C4-2B (cell line): ENCODE data around the gene GPD1.

Experiments used
- H3K27ac ChIP-seq: fragments of 450-650 bp; 2 replicates; pipeline ENCODE4 v1.5.1; 2017
- ZFX ChIP-seq: fragments of 450-650 bp; IDR thresholded peaks from 2 replicates; pipeline ENCODE4 v1.6.1; 2017
- TF ChIP-seq, protein P1 (sequence below): fragments of 450-650 bp; conservative IDR thresholded peaks from 2 replicates; pipeline ENCODE4 v1.5.1; 2017; ENCODE audit warnings: mild to moderate bottlenecking

The GPD1 gene

GRCh38 chr12:50117057-50117622, 13.3 kb downstream of the GPD1 start:
- H3K27ac ChIP-seq, result no peak overlapping the region
- TF ChIP-seq, protein P1, sequence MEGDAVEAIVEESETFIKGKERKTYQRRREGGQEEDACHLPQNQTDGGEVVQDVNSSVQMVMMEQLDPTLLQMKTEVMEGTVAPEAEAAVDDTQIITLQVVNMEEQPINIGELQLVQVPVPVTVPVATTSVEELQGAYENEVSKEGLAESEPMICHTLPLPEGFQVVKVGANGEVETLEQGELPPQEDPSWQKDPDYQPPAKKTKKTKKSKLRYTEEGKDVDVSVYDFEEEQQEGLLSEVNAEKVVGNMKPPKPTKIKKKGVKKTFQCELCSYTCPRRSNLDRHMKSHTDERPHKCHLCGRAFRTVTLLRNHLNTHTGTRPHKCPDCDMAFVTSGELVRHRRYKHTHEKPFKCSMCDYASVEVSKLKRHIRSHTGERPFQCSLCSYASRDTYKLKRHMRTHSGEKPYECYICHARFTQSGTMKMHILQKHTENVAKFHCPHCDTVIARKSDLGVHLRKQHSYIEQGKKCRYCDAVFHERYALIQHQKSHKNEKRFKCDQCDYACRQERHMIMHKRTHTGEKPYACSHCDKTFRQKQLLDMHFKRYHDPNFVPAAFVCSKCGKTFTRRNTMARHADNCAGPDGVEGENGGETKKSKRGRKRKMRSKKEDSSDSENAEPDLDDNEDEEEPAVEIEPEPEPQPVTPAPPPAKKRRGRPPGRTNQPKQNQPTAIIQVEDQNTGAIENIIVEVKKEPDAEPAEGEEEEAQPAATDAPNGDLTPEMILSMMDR, result no peak

GRCh38 chr12:50119387-50119786, 15.6 kb downstream of the GPD1 start:
- no peak overlapping the region for H3K27ac ChIP-seq
- TF ChIP-seq, protein P1, result no peak
- TF ChIP-seq ZFX, result no peak

DNA sequence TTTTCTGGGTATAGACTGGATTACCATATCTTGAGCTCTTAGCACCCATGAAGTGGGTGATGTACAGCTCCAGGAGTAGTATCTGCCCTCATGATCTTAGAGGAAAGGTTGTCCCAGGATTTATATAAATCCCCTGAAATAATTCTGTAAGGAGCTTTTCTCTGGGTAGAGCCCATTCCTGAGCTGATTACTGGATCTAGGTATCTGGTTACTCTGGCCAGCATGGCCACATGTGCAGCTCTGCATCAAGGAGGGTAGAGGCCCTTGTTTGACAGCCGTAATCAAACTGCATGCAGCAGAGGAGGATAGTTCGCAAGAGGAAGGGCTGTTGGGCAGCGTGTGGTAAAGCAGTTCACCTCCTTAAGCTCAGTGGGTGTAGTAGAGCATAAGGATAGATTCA, 16.7 kb downstream of the GPD1 start:
- no peak for TF ChIP-seq ZFX
- TF ChIP-seq, protein P1, result no peak
- no peak overlapping the region for H3K27ac ChIP-seq

GRCh38 chr12:50120953-50121352, 17.1 kb downstream of the GPD1 start:
- no peak overlapping the region for H3K27ac ChIP-seq
- TF ChIP-seq, protein P1, result no peak

- H3K27ac ChIP-seq, result no peak overlapping the region
- TF ChIP-seq ZFX, result no peak
Measured at GRCh38 chr12:50121641-50122040, 17.8 kb downstream of the GPD1 start.

DNA sequence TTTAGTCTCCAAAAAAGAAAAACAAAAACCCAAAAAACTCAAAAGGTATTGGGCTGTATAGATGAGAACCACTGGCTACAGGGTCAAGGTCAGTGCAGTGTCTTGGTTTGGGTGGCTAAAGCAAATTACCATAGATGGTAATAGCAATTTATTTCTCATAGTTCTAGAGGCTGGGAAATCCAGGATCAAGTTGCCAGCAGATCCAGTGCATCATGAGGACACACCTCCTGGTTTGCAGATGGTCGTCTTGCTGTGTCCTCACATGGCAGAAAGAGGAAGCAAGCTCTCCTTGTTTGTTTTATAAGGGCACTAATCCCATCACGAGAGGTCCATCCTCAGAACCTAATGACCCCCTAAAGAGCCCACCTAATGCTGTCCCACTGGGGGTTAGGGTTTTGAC, 19.4 kb downstream of the GPD1 start:
- TF ChIP-seq ZFX, result no peak
- TF ChIP-seq, protein P1, result no peak
- H3K27ac ChIP-seq, result no peak overlapping the region

GRCh38 chr12:50127546-50127945, 23.7 kb downstream of the GPD1 start:
- TF ChIP-seq, protein P1, result no peak
- no peak for TF ChIP-seq ZFX
- no peak overlapping the region for H3K27ac ChIP-seq

GRCh38 chr12:50129290-50129689, 25.5 kb downstream of the GPD1 start:
- no peak overlapping the region for H3K27ac ChIP-seq
- TF ChIP-seq, protein P1, result no peak
- no peak for TF ChIP-seq ZFX
